HG03064 (cell line): Measurements from ENCODE around the gene ITPK1.

Experiments
- ATAC-seq: cut with Tn5 transposase; IDR thresholded peaks from one replicate; pipeline ENCODE4 v1.9.1; 2021; ENCODE audit warnings: low read depth; ENCODE audit not compliant: unreplicated experiment

ITPK1 gene

DNA sequence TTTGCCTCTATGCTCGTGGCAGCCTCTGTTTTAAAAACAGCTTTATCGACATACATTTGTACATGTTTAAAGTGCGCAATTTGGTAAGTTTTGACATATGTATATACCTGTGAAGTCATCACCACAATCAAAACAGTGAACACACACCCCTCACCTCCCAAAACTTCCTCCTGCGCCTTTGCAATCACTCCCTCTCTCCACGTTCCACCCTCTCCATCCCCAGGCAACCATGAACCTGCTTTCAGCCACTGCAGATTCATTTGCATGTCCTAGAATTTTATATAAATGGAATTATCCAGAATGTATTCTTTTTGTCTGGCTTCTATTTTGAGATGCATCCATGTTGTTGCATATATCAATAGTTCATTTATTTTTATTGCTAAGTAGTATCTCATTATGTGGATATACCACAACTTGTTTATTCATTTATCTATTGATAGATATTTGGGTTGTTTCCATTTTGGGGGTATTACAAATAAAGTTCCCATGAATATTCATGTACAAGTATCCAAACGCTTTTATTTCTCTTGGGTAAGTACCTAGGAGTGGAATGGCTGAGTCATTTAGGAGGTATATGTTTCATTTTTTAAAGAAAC, 208.3 kb downstream of the ITPK1 start:
- ATAC-seq = no peak

DNA sequence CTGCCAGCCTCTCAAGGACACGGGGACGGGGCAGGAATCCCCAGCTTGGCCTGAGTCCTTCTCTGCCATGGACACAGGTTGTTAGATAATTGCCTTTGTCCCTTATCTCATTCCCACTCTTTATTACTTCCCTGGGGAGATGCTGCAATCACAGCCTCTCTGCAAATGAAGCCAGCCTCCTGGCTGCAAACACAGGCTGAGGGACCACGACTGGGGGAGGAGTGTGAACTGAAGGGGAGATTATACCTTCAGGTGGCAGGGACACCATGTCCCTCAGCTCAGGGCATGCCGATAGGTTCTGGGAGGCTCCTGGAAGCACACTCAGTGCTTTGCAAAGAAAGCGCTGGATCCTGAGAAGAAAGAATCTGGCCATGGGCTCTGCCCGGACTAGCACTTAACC, 208.9 kb downstream of the ITPK1 start:
- ATAC-seq = no peak

DNA sequence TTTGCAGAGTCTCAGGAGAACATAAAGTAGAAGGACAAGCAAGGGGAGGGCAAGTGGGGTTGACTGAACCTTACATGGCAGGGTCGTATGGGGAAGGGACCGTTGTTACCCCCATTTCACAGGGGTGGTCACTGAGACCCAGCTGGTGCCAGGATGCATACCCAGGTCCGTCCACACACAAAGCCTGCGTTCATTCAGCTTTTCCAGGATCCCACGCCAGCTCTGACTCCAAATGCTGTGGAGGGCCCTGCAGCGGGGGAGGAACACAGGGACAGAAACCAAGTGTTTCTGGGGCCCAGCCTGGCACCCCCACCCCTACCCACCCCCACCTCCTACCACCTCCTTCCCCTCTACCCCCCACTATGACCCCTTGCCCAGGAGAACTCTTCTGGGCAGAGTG, 209.3 kb downstream of the ITPK1 start:
- no peak for ATAC-seq

DNA sequence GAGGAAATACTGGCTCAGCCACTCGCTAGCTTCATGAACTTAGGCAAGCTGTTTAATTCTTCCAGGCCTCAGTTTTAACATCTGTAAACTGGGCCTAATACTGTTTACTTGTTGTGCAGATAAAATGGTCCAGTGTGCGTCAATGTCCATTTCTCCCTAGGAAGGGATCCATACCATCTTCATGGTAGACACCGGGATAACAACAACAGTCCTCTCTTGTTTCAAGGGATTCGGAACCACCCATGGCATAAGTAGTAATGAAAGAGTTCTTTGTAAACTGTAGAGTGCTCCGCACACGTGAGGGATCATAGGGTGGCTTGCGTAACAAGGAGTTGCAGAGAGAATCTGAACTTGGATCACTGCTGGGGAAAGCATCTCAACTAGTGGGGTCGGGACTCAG, 210.1 kb downstream of the ITPK1 start:
- no peak for ATAC-seq

DNA sequence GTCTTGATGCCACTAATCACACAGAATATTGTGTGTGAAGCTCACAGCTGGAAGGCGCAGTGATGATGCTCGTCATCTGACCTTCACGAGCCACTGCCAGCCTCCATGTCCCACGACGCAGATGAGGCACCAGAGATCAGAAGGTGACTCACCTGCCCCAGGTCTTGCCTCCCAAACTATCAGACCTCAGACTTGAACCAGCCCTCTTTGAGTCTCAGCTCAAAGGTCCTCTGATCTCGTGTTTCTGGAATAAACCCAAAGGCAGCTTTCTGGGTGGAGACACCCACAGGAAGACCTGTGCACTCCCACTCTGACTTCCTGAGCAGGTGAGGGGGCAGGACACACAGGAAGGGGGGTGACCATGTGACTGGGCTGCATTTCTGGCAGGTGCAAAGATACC, 212.4 kb downstream of the ITPK1 start:
- ATAC-seq = no peak

DNA sequence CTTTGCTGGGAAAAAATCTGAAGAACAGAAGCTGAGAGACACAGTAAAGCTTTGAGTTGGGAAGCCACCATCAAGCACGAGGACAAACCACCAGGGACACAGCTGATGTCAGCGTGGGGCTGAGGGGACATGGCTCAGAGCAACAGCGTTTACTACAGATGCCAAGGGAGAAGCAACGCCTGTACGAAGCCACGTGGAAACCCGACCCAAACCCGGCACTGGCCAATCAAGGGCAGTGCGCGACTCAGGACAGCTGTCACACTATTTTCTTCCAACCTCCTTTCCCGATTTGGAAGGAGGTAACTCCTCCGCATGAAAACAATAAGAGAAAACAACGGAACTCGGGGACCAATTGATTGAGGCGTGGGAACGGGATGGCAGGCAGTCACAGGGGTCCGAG, 213.0 kb downstream of the ITPK1 start:
- no peak for ATAC-seq

DNA sequence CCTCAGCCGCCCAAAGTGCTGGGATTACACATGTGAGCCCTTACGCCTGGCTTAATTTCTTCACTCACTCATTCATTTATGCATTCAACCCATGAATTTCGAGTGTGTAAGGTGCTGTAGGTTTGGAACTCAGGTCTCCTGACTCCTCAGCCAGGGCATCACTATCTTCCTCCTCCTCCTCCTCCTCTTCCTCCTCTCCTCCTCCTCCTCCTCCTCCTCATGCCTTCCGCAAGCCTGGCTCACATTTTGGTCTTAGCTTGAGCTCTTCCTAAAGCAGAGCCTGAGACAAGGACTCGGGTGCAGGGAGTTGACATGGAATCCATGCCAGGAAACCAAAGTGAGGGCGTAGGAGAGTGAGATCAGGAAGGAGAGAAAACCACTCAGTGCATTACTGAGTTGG, 213.5 kb downstream of the ITPK1 start:
- no peak for ATAC-seq

DNA sequence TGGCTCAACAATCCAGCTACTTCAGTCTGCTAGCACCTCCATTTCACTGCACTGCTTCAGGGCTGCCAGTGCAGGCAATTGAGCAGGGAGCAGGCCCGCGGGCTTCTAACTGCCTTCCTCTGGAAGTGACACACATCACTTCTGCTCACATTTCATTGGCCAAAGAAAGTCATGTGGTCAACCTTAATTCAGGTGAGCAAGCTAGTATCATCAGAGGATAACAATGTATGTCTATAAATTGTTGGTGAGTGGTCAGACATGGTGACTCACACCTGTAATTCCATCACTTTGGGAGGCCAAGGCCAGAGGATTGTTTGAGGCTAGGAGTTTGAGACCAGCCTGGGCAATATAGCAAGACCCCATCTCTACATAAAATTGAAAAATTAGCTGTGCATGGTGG, 215.1 kb downstream of the ITPK1 start:
- ATAC-seq = no peak

DNA sequence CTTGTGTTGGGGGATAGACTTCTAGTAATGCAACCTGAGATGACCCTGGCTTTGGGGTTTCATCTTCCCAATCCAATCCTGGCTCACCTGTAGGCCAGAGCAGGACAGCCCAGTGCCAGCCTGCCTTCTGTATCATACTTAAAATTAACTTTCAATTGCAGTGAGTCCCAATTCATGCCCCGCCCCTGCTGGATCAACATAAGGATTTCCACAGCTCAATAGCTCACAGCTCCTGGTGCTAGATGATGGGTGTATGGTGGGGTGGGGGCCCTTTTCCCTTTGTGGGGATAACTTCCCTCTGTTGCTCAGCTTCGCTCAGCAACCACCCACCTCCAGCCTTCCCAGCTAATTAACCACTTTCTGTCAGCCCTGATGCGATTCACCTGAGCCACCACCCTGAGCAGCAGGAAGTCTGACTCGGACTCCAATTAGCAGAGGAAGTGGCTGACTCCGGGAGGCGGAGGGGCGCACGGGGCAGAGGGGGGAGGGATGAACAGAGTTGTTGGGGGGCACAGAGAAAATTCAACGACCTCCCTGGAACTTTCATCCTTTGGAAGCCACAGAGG, 217.1 kb downstream of the ITPK1 start:
- no peak for ATAC-seq

DNA sequence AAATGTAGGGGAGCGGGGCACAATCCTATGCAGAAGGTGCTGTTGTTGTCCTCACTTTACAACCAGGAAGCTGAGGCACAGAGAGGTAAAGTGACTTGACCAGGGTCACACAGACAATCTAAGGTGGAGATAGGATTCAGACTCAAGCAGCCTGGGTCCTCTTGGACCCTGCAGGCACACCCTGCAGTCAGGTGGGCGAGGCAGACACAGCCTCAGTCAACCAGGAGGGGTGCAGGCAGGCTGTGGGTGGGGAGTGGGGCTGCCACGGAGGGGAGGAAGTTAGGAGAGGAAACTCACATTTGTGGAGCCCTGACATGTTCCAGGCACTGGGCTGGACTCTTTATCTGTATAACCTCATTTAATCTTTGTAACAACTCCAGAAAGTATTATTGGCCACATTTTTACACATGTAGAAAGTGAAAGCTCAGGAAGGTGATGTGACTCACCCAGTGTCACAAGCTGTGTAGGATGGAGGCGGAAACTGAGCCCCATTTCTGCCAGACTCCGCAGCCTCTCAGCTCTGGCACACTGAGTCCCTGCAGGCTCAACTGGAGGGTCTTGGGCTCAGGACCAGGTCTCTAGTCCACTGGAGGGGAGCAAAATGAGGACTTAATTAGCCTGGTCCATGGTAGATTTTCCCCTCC, 217.7 kb downstream of the ITPK1 start:
- ATAC-seq = no peak

DNA sequence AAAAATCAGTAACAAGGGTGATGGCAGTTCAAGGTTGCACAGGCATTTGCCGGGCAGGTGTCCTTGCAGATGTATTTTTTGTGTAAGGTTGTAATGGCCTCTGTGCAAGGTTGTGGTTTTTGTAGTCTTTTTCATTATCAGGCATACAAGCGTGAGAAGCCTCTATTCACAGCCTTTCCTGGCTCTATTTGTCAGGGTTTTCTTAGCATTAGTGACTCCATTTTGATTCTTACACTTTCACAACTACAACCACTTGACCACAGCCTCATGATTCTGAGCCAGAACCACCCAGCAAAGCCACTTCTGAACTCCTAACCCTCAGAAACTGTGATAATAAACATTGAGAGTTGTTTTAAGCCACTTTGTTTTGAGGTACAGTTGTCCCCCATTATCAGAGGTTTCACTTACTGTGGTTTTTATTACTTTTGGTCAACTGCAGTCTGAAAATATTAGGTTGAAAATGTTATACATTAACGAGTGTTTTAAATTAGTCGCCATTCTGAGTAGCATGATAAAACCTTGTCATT, 220.3 kb downstream of the ITPK1 start:
- ATAC-seq = no peak

DNA sequence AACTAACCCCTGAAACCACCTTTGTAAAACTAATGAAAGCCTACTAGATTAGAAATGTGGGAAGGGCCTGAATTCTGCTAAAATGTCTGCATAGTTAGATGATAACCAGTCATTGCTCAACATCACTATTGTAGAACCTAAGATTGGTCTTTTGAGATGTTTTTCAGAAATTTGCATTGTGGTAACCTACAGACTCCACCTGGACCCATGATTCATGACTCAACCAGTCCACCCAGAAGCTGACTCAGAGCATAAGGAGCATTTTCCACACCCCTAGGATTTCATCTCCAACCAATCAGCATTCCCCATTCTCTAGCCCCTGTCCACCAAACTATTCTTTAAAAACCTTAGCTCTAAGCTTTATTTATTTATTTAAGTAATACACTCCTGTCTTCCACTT, 223.1 kb downstream of the ITPK1 start:
- ATAC-seq = no peak

DNA sequence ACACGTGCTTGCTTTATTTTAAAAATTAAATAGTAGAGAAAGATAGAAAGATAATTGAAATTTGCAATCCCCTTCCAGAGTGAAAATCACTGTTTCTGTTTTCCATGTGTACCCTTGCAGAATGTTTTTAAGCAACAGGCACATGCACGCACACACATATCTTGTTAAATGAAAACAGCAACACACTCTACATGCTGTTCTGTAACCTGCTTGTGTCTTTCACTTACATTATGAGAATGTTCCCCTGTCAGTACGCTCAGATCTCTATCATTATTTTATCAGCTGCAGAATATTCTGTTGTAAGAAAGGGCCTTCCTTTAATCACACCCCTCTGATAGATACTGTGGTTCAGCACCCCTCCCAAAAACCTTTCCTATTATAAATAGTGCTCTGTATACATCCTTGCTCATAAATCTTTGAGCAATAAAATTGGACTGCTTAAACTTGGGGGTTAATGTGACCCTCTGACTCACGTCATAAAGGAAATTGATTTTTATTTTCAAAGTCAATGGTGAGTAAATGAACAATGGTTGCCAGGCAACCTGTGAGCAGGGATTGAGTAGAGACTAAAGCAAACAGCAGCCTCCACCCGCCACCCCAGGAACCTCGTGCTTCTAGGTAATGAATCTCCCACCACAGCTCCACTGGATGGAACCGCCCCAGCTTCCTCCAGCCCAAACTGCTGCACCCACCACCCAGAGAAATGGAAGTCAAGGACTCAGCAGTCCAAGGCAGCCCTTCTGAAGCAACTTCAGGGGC, 224.7 kb downstream of the ITPK1 start:
- ATAC-seq = no peak

DNA sequence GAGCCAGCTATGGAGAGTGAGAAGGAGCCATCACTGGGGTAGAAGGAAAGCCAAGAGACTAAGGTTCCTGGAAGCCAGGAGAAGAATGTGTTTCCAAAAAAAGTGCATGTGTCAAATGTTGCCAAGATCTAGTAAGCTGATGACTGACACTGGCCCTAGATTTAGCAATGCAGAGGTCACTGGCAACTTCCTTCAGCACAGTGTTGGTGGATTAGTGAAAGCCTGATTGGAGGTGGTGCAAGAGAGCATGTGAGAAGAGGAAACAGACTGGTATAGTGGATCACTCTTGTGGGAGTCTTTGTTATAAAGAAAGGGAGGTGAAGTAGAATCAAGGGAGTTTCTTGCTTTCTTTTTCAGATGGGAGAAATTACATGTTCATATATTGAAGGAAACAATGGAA, 226.8 kb downstream of the ITPK1 start:
- no peak for ATAC-seq

DNA sequence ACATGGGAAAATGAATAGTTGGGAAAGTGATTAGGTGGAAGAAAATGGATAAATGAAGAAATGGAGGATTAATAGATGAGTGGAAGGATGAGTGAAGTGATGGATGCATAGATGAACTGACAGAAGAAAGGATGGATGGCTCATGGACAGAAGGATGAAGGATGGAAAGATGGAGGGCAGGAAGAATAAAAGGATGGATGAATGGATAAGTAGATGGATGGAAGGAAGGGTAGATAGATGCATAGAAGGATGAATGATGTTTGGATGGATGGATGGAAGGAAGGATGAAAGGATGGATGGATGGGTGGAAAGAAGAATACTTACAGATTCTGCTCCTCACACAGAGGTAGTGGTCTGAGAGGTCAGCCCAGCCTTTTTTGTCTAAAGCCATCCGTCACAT, 228.6 kb downstream of the ITPK1 start:
- no peak for ATAC-seq
